A204.1 (cell line): Measurements from ENCODE around the gene CRY1.

ENCODE experiments used
- FAIRE-seq: peaks from 2 replicates; lab custom pipeline; 2012; peaks lifted over from hg19 to GRCh38; lab: Jason Lieb, UNC

CRY1 gene

GRCh38 chr12:107093417-107094182, at the start of gene CRY1:
CRY1 (minus strand) TSS chr12:107093549; CDS start chr12:107092961, 588 bp downstream.
- peak; percentile 49 for FAIRE-seq

GRCh38 chr12:107139787-107140186, 46.4 kb upstream of the CRY1 start:
- no peak for FAIRE-seq

- FAIRE-seq, result no peak
Observed at GRCh38 chr12:107138990-107139389, 45.6 kb upstream of the CRY1 start.

- FAIRE-seq, result no peak
Observed at GRCh38 chr12:107135177-107135576, 41.8 kb upstream of the CRY1 start.

GRCh38 chr12:107134558-107134957, 41.2 kb upstream of the CRY1 start:
- FAIRE-seq, result no peak

- FAIRE-seq, result no peak
Observed at GRCh38 chr12:107133462-107133861, 40.1 kb upstream of the CRY1 start.

- FAIRE-seq, result peak; percentile 90
Observed at GRCh38 chr12:107131832-107132616, 38.7 kb upstream of the CRY1 start.

GRCh38 chr12:107130830-107131611, 37.7 kb upstream of the CRY1 start:
- FAIRE-seq, result no peak

GRCh38 chr12:107129315-107129930, 36.1 kb upstream of the CRY1 start:
- no peak for FAIRE-seq

GRCh38 chr12:107127482-107128430, 34.4 kb upstream of the CRY1 start:
- no peak for FAIRE-seq

- FAIRE-seq, result no peak
Observed at GRCh38 chr12:107126796-107127481, 33.6 kb upstream of the CRY1 start.

GRCh38 chr12:107125833-107126232, 32.5 kb upstream of the CRY1 start:
- FAIRE-seq, result no peak

- no peak for FAIRE-seq
Observed at GRCh38 chr12:107122452-107122958, 29.2 kb upstream of the CRY1 start.

- no peak for FAIRE-seq
Observed at GRCh38 chr12:107119091-107119490, 25.7 kb upstream of the CRY1 start.

GRCh38 chr12:107118624-107119023, 25.3 kb upstream of the CRY1 start:
- FAIRE-seq, result no peak

GRCh38 chr12:107115119-107115518, 21.8 kb upstream of the CRY1 start:
- FAIRE-seq, result no peak

GRCh38 chr12:107111314-107111713, 18.0 kb upstream of the CRY1 start:
- no peak for FAIRE-seq

GRCh38 chr12:107109726-107110719, 16.7 kb upstream of the CRY1 start:
- FAIRE-seq, result no peak

GRCh38 chr12:107108995-107109508, 15.7 kb upstream of the CRY1 start:
- no peak for FAIRE-seq
